Keratinocyte (primary cell): ENCODE data around the gene MAN1A2.

ENCODE experiments used
- CTCF ChIP-seq, 3 experiments: IDR thresholded peaks in 1 of 3; conservative IDR thresholded peaks in 1 of 3; optimal IDR thresholded peaks in 1 of 3; 2 replicates in 2 of 3; 3 replicates in 1 of 3; pipeline versions ENCODE3 to v1.5.1; 2011; ENCODE audit warnings: low read length in 3 of 3, mild to moderate bottlenecking in 3 of 3, moderate library complexity in 2 of 3, control low read depth in 1 of 3, inconsistent platforms in 1 of 3; ENCODE audit not compliant: insufficient read depth in 2 of 3; ENCODE audit errors: extremely low read depth in 1 of 3
- EZH2 ChIP-seq: IDR thresholded peaks from one replicate; pipeline ENCODE4 v1.6.1; 2012; ENCODE audit warnings: inconsistent platforms, mild to moderate bottlenecking, low read length, moderate library complexity

DNA sequence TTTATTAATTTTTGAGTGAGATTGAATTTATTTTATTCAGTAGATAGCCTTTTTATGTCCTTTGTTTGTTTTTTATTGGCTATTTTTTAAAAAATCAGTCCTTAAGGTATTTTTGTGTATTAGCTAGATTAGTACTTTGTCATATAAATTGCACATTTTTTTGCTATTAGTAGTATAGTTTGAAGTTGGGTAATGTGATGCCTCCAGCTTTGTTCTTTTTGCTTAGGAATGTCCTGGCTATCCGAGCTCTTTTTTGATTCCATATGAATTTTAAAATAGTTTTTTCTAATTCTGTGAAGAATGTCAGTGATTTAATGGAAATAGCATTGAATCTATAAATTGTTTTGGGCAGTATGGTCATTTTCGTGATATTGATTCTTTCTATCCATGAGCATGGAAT is 80.4 kb downstream of the MAN1A2 start:
- no peak for TF ChIP-seq CTCF (optimal IDR thresholded peaks at IDR 0.05 in 1 of 3, IDR thresholded peaks at IDR 0.05 in 1 of 3, conservative IDR thresholded peaks at IDR 0.05 in 1 of 3; ENCODE audit: extremely low read depth in 1 of 3, insufficient read depth in 2 of 3, low read length in 3 of 3)
- no peak for TF ChIP-seq EZH2
